ENCODE results near the gene AP1B1.

DNA sequence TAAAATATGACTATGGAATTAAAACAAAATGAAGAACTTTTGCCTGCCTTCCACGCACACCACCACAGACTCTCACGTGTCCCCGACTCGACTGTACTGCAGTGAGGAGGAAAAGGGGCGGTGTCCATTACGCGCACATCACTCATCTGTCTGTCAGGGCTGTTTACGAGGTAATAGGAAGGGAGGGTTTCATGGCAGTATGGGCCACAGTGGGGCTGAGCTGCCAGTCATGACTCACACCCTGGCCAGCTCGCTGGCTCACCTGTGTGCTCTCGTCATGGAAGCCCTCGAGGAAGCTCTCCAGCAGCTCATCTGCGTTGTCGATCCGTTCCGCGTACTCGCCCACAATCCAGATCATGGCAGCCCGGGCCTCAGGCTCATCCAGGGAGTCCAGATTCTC lies 39.4 kb downstream of the AP1B1 start:
- TF ChIP-seq, protein P1, sequence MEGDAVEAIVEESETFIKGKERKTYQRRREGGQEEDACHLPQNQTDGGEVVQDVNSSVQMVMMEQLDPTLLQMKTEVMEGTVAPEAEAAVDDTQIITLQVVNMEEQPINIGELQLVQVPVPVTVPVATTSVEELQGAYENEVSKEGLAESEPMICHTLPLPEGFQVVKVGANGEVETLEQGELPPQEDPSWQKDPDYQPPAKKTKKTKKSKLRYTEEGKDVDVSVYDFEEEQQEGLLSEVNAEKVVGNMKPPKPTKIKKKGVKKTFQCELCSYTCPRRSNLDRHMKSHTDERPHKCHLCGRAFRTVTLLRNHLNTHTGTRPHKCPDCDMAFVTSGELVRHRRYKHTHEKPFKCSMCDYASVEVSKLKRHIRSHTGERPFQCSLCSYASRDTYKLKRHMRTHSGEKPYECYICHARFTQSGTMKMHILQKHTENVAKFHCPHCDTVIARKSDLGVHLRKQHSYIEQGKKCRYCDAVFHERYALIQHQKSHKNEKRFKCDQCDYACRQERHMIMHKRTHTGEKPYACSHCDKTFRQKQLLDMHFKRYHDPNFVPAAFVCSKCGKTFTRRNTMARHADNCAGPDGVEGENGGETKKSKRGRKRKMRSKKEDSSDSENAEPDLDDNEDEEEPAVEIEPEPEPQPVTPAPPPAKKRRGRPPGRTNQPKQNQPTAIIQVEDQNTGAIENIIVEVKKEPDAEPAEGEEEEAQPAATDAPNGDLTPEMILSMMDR (optimal IDR thresholded peaks at IDR 0.05 in 1 of 3, IDR thresholded peaks at IDR 0.05 in 1 of 3, conservative IDR thresholded peaks at IDR 0.05 in 1 of 3; ENCODE audit: extremely low read depth in 1 of 3, insufficient read depth in 2 of 3, low read length in 3 of 3), result no peak
- TF ChIP-seq EZH2 (IDR thresholded peaks at IDR 0.05; ENCODE audit: low read length), result no peak

Data from keratinocyte (primary cell).